ENCODE measurements around the gene PRDM16.
"Not testable (repeated sequence)": the region's sequence is repeated elsewhere in the genome, so short reads cannot be mapped to it uniquely, and the experiment has no call there.

PRDM16 gene

GRCh38 chr1:3084726-3085125 lies 15.7 kb downstream of the PRDM16 start:
- no peak for DNase-seq

GRCh38 chr1:3085721-3086120 lies 16.7 kb downstream of the PRDM16 start:
- no peak for DNase-seq

GRCh38 chr1:3086272-3086974 lies 17.4 kb downstream of the PRDM16 start:
- DNase-seq, result no peak

- DNase-seq, result no peak
These were observed 18.0 kb downstream of the PRDM16 start for GRCh38 chr1:3087049-3087448.

GRCh38 chr1:3087946-3088668 lies 19.1 kb downstream of the PRDM16 start:
- DNase-seq, result not testable (repeated sequence)

- DNase-seq, result no peak
These were observed 20.5 kb downstream of the PRDM16 start for GRCh38 chr1:3089490-3089889.

- no peak for DNase-seq
These were observed 22.3 kb downstream of the PRDM16 start for GRCh38 chr1:3091334-3091733.

- no peak for DNase-seq
These were observed 23.5 kb downstream of the PRDM16 start for GRCh38 chr1:3092530-3092929.

GRCh38 chr1:3093898-3094626 lies 25.1 kb downstream of the PRDM16 start:
- no peak for DNase-seq

- DNase-seq, result no peak
These were observed 26.1 kb downstream of the PRDM16 start for GRCh38 chr1:3094863-3095780.

- DNase-seq, result no peak
These were observed 27.3 kb downstream of the PRDM16 start for GRCh38 chr1:3096345-3096744.

GRCh38 chr1:3097231-3097630 lies 28.2 kb downstream of the PRDM16 start:
- no peak for DNase-seq

GRCh38 chr1:3097861-3098260 lies 28.9 kb downstream of the PRDM16 start:
- no peak for DNase-seq

GRCh38 chr1:3099861-3100260 lies 30.9 kb downstream of the PRDM16 start:
- DNase-seq, result no peak

- no peak for DNase-seq
These were observed 32.3 kb downstream of the PRDM16 start for GRCh38 chr1:3101124-3101939.

GRCh38 chr1:3102641-3103040 lies 33.6 kb downstream of the PRDM16 start:
- no peak for DNase-seq

GRCh38 chr1:3103967-3104677 lies 35.1 kb downstream of the PRDM16 start:
- DNase-seq, result no peak

GRCh38 chr1:3105167-3105863 lies 36.3 kb downstream of the PRDM16 start:
- no peak for DNase-seq

GRCh38 chr1:3106216-3106615 lies 37.2 kb downstream of the PRDM16 start:
- DNase-seq, result no peak

GRCh38 chr1:3107201-3107600 lies 38.2 kb downstream of the PRDM16 start:
- no peak for DNase-seq

GRCh38 chr1:3109355-3109754 lies 40.4 kb downstream of the PRDM16 start:
- DNase-seq, result no peak

Measured in suppressor macrophage treated with lipopolysaccharide for 4 hours (primary cell).